CD4-positive, alpha-beta T cell treated with Interleukin-17A for 1 hour (primary cell): ENCODE results near the gene AGPAT3.
A peak's percentile ranks its signal among the peaks of the same experiment; 100 is the strongest.
"Not testable (repeated sequence)": the region's sequence is repeated elsewhere in the genome, so short reads cannot be mapped to it uniquely, and the experiment has no call there.

Source experiments
- DNase-seq: peaks from one replicate; pipeline ENCODE4 v3.0.0-alpha.2; 2020

Gene AGPAT3

GRCh38 chr21:43884861-43885417 is 19.9 kb downstream of the AGPAT3 start:
- DNase-seq, result no peak

- DNase-seq, result no peak
Observed at GRCh38 chr21:43885721-43886120, 20.7 kb downstream of the AGPAT3 start.

DNA sequence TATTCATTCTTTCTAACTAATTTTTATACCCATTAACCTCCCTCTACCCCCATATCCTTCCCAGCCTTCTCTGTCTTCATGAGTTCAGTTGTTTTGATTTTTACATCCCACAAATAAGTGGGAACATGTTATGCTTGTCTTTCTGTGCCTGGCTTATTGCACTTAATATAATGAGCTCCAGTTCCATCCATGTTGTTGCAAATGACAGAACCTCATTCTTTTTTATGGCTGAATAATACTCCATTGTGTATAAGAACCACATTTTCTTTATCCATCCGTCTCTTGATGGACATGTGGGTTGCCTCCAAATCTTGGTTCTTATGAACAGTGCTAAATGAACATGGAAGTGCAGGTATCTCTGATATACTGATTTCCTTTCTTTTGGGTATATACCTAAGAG is 21.5 kb downstream of the AGPAT3 start:
- DNase-seq, result no peak

DNA sequence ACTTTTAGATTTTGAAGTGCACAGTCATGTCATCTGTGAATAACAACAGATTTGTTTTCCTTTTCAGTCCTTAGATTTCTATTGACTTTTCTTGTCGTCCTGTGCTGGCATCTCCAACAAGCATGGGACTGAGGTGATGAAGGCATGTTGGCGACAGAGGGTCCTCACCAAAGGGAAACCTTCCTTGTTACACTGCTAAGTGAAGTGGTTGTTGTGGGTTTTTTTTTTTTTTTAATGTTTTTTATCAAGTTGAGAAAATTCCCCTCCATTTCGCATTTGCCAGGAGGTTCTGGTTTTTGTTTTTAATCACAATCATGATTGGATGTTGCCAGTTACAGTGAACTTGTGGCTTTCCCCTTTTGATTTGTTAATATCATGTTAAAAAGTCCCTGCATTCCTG is 24.0 kb downstream of the AGPAT3 start:
- no peak for DNase-seq

DNA sequence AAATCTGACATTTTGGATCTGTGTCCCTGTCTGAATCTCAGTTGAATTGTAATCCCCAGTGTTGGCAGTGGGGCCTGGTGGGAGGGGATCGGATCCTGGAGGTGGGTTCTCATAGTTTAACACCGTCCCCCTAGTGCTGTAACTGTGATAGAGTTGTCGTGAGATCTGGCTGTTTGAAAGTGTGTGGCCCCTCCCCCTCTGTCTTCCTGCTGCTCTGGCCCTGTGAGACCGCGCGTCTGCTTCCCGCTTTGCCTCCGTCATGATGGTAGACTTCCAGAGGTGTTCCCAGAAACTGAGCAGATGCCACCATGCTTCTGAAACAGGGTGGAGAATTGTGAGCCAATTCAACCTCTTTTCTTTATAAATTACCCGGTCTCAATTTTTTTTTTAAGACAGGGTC is 25.0 kb downstream of the AGPAT3 start:
- DNase-seq, result no peak

DNA sequence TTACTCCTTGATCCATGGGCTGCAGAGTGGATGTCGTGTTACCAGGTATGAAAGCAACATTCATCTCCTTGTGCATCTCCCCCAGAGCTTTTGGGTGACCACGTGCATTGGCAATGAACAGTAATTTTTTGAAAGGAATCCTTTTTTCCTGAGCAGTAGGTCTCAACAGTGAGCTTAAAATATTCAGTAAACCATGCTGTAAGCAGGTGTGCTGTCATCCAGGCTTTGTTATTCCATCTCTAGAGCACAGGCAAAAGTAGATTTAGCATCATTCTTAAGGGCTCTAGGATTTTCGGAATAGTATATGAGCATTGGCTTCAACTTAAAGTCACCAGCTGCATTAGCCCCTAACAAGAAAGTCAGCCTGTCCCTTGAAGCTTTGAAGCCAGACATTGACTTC is 27.3 kb downstream of the AGPAT3 start:
- no peak for DNase-seq

GRCh38 chr21:43892984-43893535 is 28.0 kb downstream of the AGPAT3 start:
- DNase-seq, result peak; percentile 5

DNA sequence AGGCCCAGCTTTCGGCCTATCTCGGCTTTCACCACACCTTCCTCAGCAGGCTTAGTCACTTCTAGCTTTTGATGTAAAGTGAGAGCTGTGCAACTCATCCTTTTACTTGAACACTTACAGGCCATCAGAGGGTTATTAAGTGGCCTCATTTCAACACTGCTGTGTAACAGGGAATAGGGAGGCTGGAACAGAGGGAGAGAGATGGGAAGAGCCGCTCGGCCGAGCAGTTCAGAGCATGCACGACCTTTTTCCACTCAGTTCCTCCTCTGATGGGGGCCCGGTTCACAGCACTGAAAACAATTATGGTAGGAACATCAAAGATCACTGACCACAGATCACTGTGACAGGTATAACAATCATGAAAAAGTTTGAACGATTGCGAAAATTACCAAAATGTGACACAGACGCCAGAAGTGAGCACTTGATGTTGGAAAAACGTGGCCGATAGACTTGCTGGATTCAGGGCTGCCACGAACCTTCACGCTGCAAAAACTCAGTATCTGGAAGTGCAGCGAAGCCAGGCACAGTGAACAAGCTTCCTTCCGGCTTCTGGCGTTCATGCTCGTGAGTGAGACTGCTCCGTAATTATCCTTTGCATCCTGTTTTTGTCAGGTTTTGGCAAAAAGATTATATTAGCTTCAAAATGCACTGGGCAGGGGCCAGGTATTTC is 28.6 kb downstream of the AGPAT3 start:
- peak; percentile 22 for DNase-seq

- no peak for DNase-seq
Observed at GRCh38 chr21:43894206-43894577, 29.2 kb downstream of the AGPAT3 start.

- no peak for DNase-seq
Observed at GRCh38 chr21:43895196-43895595, 30.2 kb downstream of the AGPAT3 start.

DNA sequence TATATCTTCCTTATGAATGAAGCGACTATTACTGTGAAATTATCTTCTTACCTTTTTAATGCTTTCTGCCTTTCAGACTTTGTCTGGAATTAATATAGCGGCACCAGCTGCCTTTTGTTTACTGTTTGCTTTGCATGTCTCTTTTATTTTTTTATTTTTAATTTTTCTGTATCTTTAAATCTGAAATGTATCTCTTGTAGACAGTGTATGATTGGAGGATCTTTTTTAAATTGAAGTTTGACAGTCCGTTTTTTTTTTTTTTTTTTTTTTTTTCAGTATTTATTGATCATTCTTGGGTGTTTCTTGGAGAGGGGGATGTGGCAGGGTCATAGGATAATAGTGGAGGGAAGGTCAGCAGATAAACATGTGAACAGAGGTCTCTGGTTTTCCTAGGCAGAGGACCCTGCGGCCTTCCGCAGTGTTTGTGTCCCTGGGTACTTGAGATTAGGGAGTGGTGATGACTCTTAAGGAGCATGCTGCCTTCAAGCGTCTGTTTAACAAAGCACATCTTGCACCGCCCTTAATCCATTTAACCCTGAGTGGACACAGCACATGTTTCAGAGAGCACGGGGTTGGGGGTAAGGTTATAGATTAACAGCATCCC is 31.8 kb downstream of the AGPAT3 start:
- DNase-seq, result not testable (repeated sequence)

DNA sequence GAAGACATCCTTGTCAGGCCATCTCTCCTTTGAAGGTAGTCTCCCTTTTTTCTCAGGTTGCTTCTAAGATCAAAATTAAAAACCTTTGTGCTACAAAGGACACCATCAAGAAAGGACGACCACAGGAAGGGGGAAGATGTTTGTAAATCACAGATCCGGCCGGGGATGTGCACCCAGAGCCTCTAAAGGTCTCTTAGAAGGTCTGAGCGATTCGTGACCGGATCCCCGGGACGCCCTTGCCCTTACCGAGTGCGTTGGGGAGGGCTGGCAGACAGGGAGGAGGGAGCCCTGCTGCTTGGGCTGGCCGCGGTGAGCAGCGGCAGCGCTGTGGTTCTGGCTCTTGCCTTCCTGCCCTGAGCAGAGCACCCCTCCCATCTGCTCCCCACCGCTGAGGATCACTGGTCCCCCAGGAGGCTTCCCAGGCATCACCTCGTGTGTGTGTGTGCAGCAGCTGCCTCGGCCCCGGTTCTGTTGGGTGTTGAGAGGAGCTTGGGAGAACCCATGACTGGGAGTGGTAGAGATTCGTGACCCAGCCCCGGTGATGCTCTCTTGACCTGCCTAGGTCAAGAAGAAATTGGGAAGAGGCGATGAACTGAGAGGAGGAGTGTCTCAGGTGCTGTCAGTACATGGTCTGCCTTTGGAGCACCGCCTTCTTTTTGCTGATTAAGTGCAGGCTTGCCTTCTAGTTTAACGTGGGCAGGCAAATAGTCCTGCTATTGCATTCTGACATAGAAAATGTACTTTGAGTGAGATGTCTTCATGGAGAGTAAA is 34.5 kb downstream of the AGPAT3 start:
- no peak for DNase-seq

DNA sequence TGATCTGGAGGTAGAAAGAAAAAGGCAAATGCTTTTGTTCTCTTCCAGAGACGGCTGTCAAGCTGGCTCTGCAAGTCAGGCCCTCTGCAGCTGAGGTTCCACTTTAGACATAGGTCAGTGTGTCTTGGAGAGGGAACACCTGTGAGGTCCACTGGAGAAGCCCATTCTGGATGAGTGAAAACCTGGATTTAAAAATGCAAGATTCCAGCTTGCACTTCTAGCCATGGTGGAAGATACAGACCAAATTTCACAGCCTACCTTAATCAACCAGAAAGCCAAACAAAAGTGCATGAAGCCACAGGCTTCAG is 35.0 kb downstream of the AGPAT3 start:
- no peak for DNase-seq

DNA sequence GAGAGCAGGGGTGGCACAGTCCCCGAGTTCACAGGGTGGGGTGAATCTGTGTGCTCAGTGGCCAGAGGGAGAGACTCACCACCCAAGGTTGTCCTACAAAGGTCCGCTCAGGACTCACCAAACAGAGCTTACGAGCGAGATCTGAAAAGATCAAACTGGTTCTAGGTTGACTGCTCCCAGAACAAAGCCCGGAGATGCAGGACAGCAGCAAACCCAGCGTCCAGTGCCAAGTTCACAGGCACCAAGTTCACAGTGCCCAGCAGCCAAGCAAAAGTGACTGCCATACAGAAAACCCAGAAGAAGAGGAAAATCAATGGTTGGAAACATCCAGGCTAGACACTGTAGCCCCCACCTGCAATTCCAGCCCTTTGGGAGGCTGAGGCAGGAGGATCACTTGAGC is 35.7 kb downstream of the AGPAT3 start:
- no peak for DNase-seq

- no peak for DNase-seq
Observed at GRCh38 chr21:43902441-43902840, 37.4 kb downstream of the AGPAT3 start.

GRCh38 chr21:43903451-43904091 is 38.5 kb downstream of the AGPAT3 start:
- no peak for DNase-seq

DNA sequence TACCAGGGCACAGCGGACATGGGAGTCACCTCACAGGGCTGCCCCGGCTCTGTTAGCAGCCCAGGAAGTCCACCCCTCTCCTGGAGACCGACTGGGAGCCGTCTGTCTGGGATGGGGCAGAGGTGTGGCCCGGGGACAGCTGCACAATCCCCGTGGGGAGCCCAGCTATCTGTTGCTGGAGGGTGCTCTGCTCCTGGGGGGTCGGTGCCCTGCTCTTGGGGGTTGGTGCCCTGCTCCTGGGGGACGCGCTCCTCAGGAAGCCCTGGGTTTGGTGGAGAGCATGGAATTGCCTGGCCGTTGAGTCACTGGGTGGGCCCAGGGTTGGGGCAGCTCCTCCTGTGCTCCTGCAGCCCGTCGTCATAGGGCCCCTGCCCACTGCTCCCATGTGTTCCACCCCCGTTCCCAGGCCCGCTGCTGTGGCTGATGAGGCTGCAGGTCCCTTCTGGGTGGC is 39.3 kb downstream of the AGPAT3 start:
- DNase-seq, result no peak

DNA sequence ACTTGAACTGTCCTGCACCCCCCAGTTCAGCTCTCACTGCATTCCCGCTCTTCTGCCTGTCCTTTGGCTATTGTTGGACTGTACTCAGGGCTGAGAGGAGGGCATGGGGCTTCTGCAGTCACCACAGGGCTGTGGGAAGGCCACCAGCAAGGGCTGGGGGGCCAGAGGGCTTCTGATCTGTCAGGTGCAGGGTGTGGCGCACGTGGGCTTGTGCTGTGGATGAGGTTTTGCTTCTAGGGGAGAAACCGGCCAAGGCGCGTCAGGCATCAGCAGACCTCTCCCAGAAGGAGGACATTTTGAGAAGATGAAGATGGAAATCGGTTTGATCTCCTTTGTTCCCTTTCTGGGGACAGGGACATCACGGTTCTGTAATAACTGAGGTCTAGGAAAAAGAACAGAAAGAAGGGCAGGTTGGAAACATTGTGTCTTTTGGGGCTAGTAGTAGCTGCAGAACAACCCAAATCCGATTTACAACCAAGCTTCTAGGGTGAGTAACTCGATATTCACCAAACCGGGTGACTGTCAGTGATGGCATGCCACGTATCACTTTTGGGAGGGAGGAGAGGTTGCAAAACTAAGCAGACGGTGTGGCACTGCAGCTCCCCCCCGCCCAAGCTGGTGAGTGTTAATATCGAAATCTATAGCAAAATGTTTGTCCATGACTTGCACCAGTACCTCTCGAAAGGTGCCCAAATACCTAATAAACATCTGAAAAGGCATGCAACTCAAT is 40.9 kb downstream of the AGPAT3 start:
- no peak for DNase-seq

DNA sequence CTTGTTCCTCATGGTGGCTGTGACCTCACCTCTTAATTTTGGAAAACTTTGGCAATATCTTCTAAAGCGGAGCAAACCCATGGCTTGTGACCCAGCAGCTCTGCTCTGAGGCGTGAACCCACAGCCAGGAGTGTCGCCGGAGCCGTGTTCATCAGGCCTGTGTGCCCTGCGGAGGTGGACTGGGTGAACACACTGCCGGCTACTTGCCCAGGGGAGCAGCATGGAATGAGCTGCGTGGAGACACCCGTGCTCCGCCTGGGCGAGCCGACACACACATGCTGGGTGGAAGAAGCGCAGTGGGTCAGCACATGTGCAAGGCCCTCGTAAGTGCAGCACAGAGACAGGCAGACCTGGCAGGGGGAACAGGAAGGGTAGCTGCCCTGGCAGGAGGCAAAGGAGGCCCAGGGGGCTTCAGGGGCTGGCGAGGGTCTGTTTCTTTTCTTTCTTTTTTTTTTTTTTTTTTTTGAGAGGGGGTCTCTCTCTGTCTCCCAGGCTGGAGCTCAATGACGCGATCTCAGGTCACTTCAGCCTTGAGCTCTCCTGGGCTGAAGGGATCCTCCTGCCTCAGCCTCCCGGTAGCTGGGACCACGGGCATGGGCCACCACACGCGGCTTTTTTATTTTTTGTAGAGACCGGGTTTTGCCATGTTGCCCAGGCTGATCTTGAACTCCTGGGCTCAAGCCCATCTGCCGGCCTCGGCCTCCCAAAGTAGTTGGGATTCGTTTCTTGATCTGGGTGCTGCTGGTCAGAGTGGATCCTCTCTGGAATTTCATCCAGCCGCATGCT is 41.8 kb downstream of the AGPAT3 start:
- no peak for DNase-seq

- DNase-seq, result no peak
Observed at GRCh38 chr21:43907751-43908150, 42.7 kb downstream of the AGPAT3 start.

DNA sequence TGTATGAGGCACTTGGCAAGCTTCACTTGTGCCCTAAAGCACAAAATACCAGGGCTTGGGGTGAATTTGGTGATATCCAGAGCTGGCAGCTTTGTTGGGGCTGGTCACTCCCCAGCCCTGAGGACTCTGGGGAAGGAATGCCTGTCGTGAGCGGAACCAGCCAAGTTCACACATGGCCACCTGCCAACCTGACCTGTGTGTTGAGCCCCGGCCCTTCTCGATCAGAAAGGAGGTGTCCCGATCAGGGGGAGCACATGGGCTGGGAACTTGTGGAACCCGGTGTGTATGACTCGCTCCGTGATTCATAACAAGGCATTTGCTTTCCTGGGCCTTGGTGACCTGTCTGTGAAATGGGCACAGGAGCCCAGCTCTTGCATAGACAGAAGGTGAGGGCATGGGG is 43.1 kb downstream of the AGPAT3 start:
- no peak for DNase-seq
